Lower leg skin (tissue), 3 donors: ENCODE measurements around the gene HPN.

Experiments
- POLR2A ChIP-seq, 2 donors: fragments of 450-650 bp; IDR thresholded peaks; one replicate each; pipeline ENCODE4 v1.6.1; 2016 to 2017; ENCODE audit warnings: antibody characterized with exemption in 2 of 2, mild to moderate bottlenecking in 1 of 2, moderate library complexity in 1 of 2
- TF ChIP-seq, protein P1 (sequence below), 3 donors: fragments of 450-650 bp; IDR thresholded peaks; one replicate each; pipeline ENCODE4 v1.5.1; 2016; ENCODE audit warnings: antibody characterized with exemption in 3 of 3, mild to moderate bottlenecking in 3 of 3, moderate library complexity in 2 of 3

- no peak for TF ChIP-seq POLR2A (IDR thresholded peaks at IDR 0.05)
- TF ChIP-seq, protein P1, sequence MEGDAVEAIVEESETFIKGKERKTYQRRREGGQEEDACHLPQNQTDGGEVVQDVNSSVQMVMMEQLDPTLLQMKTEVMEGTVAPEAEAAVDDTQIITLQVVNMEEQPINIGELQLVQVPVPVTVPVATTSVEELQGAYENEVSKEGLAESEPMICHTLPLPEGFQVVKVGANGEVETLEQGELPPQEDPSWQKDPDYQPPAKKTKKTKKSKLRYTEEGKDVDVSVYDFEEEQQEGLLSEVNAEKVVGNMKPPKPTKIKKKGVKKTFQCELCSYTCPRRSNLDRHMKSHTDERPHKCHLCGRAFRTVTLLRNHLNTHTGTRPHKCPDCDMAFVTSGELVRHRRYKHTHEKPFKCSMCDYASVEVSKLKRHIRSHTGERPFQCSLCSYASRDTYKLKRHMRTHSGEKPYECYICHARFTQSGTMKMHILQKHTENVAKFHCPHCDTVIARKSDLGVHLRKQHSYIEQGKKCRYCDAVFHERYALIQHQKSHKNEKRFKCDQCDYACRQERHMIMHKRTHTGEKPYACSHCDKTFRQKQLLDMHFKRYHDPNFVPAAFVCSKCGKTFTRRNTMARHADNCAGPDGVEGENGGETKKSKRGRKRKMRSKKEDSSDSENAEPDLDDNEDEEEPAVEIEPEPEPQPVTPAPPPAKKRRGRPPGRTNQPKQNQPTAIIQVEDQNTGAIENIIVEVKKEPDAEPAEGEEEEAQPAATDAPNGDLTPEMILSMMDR (IDR thresholded peaks at IDR 0.05) = no peak
Measured at GRCh38 chr19:35041548-35042055, at the start of gene HPN.
